HG03175 (cell line): ENCODE data around the gene PROC.

Experiments used
- ATAC-seq: cut with Tn5 transposase; IDR thresholded peaks from one replicate; pipeline ENCODE4 v1.9.1; 2021; ENCODE audit warnings: mild to moderate bottlenecking, moderate library complexity; ENCODE audit not compliant: unreplicated experiment

The PROC gene

GRCh38 chr2:127413200-127413599, 5.0 kb upstream of the PROC start:
- no peak for ATAC-seq

- no peak for ATAC-seq
These were observed 4.2 kb upstream of the PROC start for GRCh38 chr2:127413782-127414637.

GRCh38 chr2:127414638-127415592, 3.3 kb upstream of the PROC start:
- no peak for ATAC-seq

GRCh38 chr2:127415593-127416505, 2.4 kb upstream of the PROC start:
- peak; percentile 67 for ATAC-seq

GRCh38 chr2:127416506-127417001, 1.7 kb upstream of the PROC start:
- ATAC-seq = peak; percentile 2

GRCh38 chr2:127417406-127417805, 821 bp upstream of the PROC start:
- no peak for ATAC-seq

- ATAC-seq = no peak
These were observed 844 bp downstream of the PROC start for GRCh38 chr2:127419112-127419430.

GRCh38 chr2:127419448-127420038, 1.3 kb downstream of the PROC start:
- no peak for ATAC-seq

- ATAC-seq = no peak
These were observed 2.0 kb downstream of the PROC start for GRCh38 chr2:127420039-127420864.

GRCh38 chr2:127421116-127421800, 3.0 kb downstream of the PROC start:
- no peak for ATAC-seq

GRCh38 chr2:127421871-127422558, 3.8 kb downstream of the PROC start:
- ATAC-seq = no peak

GRCh38 chr2:127422559-127423477, 4.6 kb downstream of the PROC start:
- ATAC-seq = no peak

GRCh38 chr2:127423478-127423843, 5.2 kb downstream of the PROC start:
- ATAC-seq = no peak

- no peak for ATAC-seq
These were observed 5.7 kb downstream of the PROC start for GRCh38 chr2:127423880-127424279.

GRCh38 chr2:127424598-127425520, 6.6 kb downstream of the PROC start:
- ATAC-seq = no peak
